IPS-15b (cell line): ENCODE results near the gene DESI2.

Experiments used
- H3K27me3 ChIP-seq: one replicate; pipeline ENCODE4 v1.6.1; 2013; ENCODE audit warnings: low read length; ENCODE audit not compliant: control insufficient read depth, insufficient read depth
- H3K36me3 ChIP-seq: one replicate; pipeline ENCODE4 v1.6.1; 2013; ENCODE audit warnings: low read length; ENCODE audit not compliant: control insufficient read depth, insufficient read depth
- H3K4me1 ChIP-seq: one replicate; pipeline ENCODE4 v1.6.1; 2013; ENCODE audit warnings: mild to moderate bottlenecking, low read length; ENCODE audit not compliant: control insufficient read depth, insufficient read depth
- H3K4me3 ChIP-seq: one replicate; pipeline ENCODE4 v1.5.1; 2013; ENCODE audit warnings: low read depth, low read length
- H3K9ac ChIP-seq: one replicate; pipeline ENCODE4 v1.6.1; 2013; ENCODE audit warnings: low read depth, mild to moderate bottlenecking, low read length
- H3K9me3 ChIP-seq: one replicate; pipeline ENCODE4 v1.6.1; 2013; ENCODE audit warnings: mild to moderate bottlenecking, low read length; ENCODE audit not compliant: control insufficient read depth, insufficient read depth

The DESI2 gene

DNA sequence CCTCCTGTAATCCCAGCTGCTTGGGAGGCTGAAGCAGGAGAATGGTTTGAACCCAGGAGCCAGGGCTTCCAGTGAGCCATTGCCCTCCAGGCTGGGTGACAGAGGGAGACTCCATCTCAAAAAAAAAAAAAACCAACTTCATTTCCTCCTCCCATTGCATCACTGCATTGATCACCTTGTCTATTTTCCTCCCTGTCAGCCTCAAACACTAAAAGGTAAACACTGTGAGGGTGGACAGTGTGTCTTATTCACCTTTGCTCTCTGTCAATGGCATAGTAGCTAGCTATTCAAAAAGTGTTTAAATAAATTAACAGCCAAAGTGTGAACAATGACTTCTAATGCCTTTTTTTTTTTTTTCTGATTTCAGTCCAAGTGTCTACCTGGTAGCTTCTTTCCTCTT, 13.4 kb upstream of the DESI2 start:
- no peaks in the 10 kb centered on the region for H3K4me1 ChIP-seq
- no peaks in the 10 kb centered on the region for H3K27me3 ChIP-seq
- no peak overlapping the region for H3K4me3 ChIP-seq
- H3K9me3 ChIP-seq, result no peaks in the 10 kb centered on the region
- no peak overlapping the region for H3K9ac ChIP-seq
- H3K36me3 ChIP-seq, result no peaks in the 10 kb centered on the region

DNA sequence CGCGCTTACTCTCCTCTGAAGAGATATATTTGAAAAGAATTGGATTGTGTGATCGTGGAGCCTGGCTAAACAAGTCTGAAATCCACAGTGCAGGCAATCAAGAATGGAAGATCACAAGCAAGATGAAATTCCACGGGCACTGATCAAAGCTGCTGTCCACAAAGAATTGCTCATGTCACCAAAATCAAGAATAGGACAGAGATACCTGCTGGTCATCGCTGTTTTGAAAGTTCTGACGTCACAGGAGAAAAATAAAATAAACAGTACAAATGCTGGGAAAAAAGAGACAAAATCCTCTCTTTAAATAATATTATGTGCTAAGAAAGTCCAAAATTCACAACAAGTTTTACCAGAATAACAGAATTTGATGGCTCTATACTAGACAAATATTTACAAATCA, 12.0 kb upstream of the DESI2 start:
- Histone ChIP-seq H3K9me3 (no peaks in the 10 kb centered on the region), H3K27me3 (no peaks in the 10 kb centered on the region), H3K9ac (no peak overlapping the region), H3K4me1 (no peaks in the 10 kb centered on the region), H3K36me3 (no peaks in the 10 kb centered on the region), H3K4me3 (no peak overlapping the region)

DNA sequence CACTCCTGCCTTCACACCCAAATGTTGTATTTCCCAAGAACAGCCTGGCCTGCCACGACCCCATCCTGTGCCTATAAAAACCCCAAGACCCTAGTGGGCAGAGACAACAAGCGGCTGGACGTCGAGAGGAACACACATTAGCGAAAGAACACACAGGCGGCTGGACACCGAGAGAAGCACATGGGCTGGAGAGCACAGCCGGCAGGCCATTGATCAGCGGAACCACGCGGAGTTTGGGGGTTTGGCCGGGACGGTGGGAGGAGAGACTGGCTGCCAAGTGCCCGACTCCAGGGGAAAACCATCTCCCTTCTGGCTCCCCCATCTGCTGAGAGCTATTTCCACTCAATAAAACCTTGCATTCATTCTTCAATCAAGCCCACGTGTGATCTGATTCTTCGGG, 10.4 kb upstream of the DESI2 start:
- no peaks in the 10 kb centered on the region for H3K4me1 ChIP-seq
- H3K4me3 ChIP-seq, result no peak overlapping the region
- H3K9ac ChIP-seq, result no peak overlapping the region
- no peaks in the 10 kb centered on the region for H3K36me3 ChIP-seq
- no peaks in the 10 kb centered on the region for H3K27me3 ChIP-seq
- H3K9me3 ChIP-seq, result no peaks in the 10 kb centered on the region

DNA sequence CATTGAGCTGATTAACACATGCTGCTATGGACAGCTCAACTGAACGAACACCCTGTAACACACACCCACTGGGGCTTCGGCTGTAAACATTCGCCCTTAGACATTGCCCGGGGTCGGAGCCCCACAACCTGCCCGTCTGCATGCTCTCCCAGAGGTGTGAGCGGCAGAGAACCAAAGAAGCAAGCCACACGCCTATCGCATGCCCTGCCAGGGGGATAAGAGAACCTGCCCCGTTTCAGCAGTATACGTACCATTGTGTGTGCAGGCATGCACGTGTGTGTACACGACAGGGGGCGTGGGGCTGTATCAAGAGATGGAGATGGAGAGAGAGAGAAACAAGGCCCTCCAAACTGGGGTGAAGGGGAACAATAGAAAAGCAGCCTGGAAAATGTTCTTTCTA, 9.9 kb upstream of the DESI2 start:
- Histone ChIP-seq H3K4me3 (no peak overlapping the region), H3K4me1 (no peaks in the 10 kb centered on the region), H3K9me3 (no peaks in the 10 kb centered on the region), H3K27me3 (no peaks in the 10 kb centered on the region), H3K9ac (no peak overlapping the region), H3K36me3 (no peaks in the 10 kb centered on the region)

DNA sequence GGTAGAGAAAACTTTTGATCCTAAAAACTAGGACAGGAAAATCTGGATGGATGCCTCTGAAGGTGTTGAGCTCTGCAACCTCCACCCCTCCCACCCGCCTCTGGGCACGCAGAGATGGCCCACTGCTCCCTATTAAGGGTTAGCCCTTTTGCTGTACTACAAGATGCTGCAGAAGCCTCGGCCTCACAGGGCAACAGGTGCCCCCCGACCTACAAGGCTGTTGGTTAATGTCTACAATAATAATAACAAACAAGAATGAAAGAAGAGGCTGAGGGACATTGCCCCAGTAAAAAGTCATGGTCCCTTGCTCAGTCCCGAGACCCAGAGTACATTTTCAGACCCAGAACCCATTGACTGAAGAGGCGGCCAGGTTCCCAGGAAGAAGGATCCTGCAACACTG, 7.5 kb upstream of the DESI2 start:
- H3K9me3 ChIP-seq, result no peaks in the 10 kb centered on the region
- H3K27me3 ChIP-seq, result no peaks in the 10 kb centered on the region
- no peaks in the 10 kb centered on the region for H3K36me3 ChIP-seq
- no peaks in the 10 kb centered on the region for H3K4me1 ChIP-seq
- H3K4me3 ChIP-seq, result no peak overlapping the region
- H3K9ac ChIP-seq, result no peak overlapping the region

DNA sequence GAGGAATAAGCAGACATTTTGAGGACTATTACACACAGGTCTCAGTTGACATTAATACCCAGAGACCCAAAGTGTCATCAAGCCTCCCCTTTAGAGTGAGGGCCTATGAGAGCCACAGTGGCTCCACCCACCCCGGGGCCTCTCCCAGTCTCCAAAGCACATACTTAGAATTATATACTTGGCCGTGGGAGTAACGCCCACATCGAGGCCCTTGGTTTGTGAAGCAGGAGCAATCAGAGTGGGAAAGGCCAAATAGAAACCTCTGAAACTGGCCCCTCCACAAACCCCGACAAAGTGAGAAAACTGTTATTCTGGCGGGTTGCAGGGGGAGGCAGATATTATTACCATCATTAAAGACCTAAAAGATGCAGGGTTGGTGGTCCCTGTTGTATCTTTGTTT, 7.0 kb upstream of the DESI2 start:
- no peak overlapping the region for H3K9ac ChIP-seq
- H3K4me3 ChIP-seq, result no peak overlapping the region
- H3K9me3 ChIP-seq, result no peaks in the 10 kb centered on the region
- H3K27me3 ChIP-seq, result no peaks in the 10 kb centered on the region
- no peaks in the 10 kb centered on the region for H3K36me3 ChIP-seq
- no peaks in the 10 kb centered on the region for H3K4me1 ChIP-seq

DNA sequence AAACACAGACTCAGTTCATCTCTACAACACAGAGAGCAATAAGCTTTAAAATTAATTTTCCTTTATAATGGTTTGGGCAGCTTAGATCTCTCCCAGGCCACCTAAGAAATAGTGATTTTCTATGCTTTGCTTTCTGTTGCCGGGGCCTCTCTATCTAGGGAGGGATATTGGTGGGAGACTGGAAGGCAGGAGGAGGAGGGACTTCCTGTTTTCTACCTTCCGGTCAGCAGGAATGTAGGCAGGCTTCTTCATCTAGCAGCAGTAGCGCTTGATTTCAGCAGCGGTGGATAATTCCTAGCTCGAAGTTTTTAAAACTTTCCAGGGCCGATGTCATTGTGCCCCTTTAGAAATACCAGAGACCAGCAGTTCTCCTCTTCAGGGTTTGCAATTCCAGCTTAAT, 5.1 kb upstream of the DESI2 start:
- no peaks in the 10 kb centered on the region for H3K27me3 ChIP-seq
- H3K9me3 ChIP-seq, result no peaks in the 10 kb centered on the region
- H3K4me3 ChIP-seq, result no peak overlapping the region
- no peak overlapping the region for H3K9ac ChIP-seq
- H3K4me1 ChIP-seq, result peaks cover 8% of the 10 kb centered on the region
- H3K36me3 ChIP-seq, result no peaks in the 10 kb centered on the region

DNA sequence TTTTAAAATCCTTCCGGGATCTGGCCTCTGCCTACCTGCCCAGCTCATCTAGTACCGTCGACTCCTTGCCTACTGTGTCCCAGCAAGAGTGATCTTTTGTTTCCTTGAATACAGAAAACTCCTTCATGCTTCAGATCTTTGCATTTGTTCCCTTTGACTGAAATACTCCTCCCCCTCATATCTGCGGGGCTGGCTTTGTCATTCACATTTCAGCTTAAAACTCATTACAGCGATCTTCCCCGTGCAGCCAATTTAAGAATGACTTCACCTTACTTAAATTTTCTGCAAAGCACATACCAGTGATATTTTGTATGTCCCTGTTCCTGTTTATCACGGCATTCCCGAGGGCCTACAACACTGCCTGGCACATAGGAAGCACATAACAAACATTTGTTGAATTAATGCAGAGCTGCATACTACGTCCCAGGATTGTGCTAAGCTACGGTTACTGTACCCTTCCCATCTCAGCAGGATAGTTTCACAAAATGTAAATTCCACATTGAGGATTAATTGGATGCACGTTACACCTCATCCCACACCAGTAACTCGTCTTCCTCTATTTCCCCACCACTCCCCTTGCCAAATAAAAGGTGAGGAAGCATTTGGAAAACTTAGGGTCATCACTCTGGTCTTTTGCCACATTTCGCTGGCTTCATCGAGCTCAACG, 837 bp upstream of the DESI2 start:
- Histone ChIP-seq H3K4me3 (peak overlapping the region; percentile 71), H3K9me3 (no peaks in the 10 kb centered on the region), H3K4me1 (peaks cover 8% of the 10 kb centered on the region), H3K36me3 (no peaks in the 10 kb centered on the region), H3K9ac (peak overlapping the region; percentile 8), H3K27me3 (no peaks in the 10 kb centered on the region)

DNA sequence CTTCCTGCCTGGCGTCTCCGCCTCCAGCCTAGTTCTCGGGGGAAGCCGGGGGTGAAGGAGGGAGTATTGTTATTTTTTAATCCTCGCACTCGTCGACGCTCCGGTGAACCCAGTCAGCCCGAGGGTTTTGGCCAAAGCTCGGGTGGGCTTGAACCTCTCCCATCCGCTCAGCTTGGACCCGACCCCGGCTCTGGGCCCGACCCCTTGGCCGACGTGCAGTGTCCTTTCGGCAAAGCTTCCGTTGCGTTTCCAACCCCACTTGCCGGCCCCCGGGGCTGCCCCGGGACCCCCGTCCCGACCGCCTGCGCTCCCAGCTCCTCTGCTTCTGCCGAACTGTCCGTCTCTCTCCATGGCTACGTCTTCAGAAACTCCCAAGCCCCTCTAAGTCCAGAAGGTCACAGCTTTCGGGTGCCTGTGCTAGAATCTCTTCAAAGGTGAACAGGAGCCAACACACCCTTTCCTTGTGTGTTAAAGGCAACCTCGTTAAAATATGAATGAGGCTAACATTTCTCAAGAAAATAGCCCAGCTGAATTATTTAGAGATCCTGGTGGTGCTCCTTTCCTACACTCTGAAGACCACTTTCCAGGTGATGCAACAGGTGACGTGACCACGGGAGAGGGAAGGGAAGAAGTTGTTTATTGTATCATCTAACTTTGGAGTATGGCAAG, 647 bp downstream of the DESI2 start:
- Histone ChIP-seq H3K9ac (peak overlapping the region; percentile 72), H3K4me3 (peak overlapping the region; percentile 81), H3K27me3 (no peaks in the 10 kb centered on the region), H3K36me3 (no peaks in the 10 kb centered on the region), H3K4me1 (peaks cover 8% of the 10 kb centered on the region), H3K9me3 (no peaks in the 10 kb centered on the region)

DNA sequence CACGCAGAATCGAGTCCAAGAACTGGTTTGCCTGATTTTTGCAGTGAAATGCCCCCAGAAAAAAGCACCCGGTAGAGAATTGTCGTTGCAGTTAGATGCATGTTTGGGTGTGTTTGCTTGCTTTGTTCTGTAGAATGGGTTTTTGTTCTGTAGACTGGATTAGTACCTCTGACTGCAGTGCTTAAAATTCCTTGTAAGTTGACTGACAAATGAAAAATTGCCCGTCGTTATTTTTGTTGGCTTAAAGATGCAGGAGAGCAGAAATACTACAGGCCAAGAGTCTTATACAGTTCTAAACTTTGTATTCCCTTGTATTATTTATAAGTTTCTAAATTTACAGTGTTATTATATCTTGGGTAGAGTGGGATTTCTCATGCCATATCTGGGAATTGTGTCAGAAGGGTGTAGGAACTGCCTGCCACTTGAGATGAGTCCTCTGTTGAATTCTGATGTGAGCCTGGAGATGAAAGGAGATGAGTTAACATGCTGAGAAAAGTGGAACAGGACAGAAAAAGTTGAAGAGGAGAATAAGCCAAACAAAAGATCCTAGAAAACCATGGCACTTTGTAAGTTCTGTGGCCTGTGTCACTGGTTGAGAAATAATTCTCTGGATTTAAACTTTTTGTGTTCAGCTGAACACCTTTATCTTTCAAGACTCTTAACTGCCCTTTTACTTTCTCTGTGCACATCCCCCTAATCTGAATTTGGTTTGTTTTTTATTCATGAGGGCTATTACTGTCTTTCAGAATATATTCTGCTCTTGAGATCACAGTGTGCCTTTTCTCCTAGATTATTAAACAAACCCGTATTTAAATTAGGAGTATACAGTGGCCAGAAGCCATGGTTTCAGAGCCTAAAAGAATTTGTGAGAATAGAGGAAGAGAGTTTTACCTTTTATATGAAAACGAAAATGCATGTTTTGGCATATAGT, 1.4 kb downstream of the DESI2 start:
- H3K4me1 ChIP-seq, result peaks cover 13% of the 10 kb centered on the region

DNA sequence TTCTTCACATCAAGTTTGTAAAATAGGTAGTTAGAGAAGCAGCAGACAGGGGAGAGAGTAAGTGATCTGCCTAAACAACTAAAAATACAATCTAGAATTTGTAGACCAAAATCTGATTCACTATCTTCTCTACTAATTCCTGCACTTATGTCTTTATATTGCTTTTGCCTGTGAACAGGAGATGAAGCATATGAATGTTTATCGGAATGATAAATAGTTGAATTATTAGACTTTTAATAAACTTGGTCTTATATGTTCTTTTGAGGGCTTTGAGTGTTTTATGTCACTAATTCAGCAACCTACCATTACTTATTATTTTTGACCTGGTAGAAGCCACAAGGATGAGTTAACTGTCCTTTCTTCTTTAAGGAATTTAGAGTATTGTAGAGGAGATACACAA, 2.3 kb downstream of the DESI2 start:
- no peak overlapping the region for H3K9ac ChIP-seq
- no peaks in the 10 kb centered on the region for H3K27me3 ChIP-seq
- H3K4me1 ChIP-seq, result peaks cover 16% of the 10 kb centered on the region
- H3K9me3 ChIP-seq, result no peaks in the 10 kb centered on the region
- no peaks in the 10 kb centered on the region for H3K36me3 ChIP-seq
- no peak overlapping the region for H3K4me3 ChIP-seq

More for the DNA sequence above, 1.4 kb downstream of the DESI2 start:
- Histone ChIP-seq H3K27me3 (no peaks in the 10 kb centered on the region), H3K36me3 (no peaks in the 10 kb centered on the region), H3K9ac (peak overlapping the region; percentile 72), H3K9me3 (no peaks in the 10 kb centered on the region), H3K4me3 (peak overlapping the region; percentile 81)
